ENCODE data around the gene HOXD10. TPM values are rescaled to one million over a fixed set of nuclear protein-coding genes. Genes with fewer than 3 reads are reported as not detected.

Gene HOXD10
- total RNA-seq, 1 donor from 2014 or later: 19.6 TPM

GRCh38 chr2:176111846-176112374 lies 4.7 kb upstream of the HOXD10 start:
- no peak for DNase-seq (ENCODE audit: extremely low spot score in 2 of 2)
- Histone ChIP-seq H3K36me3 (no peaks in the 10 kb centered on the region), H3K27me3 (no peaks in the 10 kb centered on the region), H3K4me1 (peaks cover 51% of the 10 kb centered on the region), H3K27ac (no peak overlapping the region), H3K4me3 (no peak overlapping the region), H3K9me3 (no peaks in the 10 kb centered on the region)
- intact Hi-C loops (cut with DNase I): no loop called here
- TF ChIP-seq POLR2A (IDR thresholded peaks at IDR 0.05) (no peak), CTCF (IDR thresholded peaks at IDR 0.05) (no peak), POLR2AphosphoS5 (IDR thresholded peaks at IDR 0.05; ENCODE audit: insufficient read depth in 1 of 2, low read depth in 1 of 2) (no peak)

- TF ChIP-seq CTCF (IDR thresholded peaks at IDR 0.05): no peak
- TF ChIP-seq POLR2AphosphoS5 (IDR thresholded peaks at IDR 0.05; ENCODE audit: insufficient read depth in 1 of 2, low read depth in 1 of 2): no peak
- TF ChIP-seq POLR2A (IDR thresholded peaks at IDR 0.05): no peak
- Histone ChIP-seq H3K9me3 (no peaks in the 10 kb centered on the region), H3K27ac (no peak overlapping the region), H3K27me3 (no peaks in the 10 kb centered on the region), H3K36me3 (peaks cover 0 to 6% of the 10 kb centered on the region in 2 donors), H3K4me3 (no peak overlapping the region), H3K4me1 (peaks cover 57% of the 10 kb centered on the region)
- intact Hi-C loops (cut with DNase I): no loop called here
- no peak for DNase-seq (ENCODE audit: extremely low spot score in 2 of 2)
Observed at GRCh38 chr2:176112375-176113302, 3.9 kb upstream of the HOXD10 start.

GRCh38 chr2:176114120-176114929 lies 2.3 kb upstream of the HOXD10 start:
- TF ChIP-seq POLR2A (IDR thresholded peaks at IDR 0.05) (no peak), CTCF (IDR thresholded peaks at IDR 0.05) (no peak), POLR2AphosphoS5 (IDR thresholded peaks at IDR 0.05; ENCODE audit: insufficient read depth in 1 of 2, low read depth in 1 of 2) (no peak)
- intact Hi-C loops (cut with DNase I): no loop called here
- Histone ChIP-seq H3K9me3 (no peaks in the 10 kb centered on the region), H3K4me1 (peaks cover 50% of the 10 kb centered on the region), H3K27me3 (no peaks in the 10 kb centered on the region), H3K4me3 (no peak overlapping the region), H3K27ac (no peak overlapping the region), H3K36me3 (peaks cover 0 to 7% of the 10 kb centered on the region in 2 donors)
- no peak for DNase-seq (ENCODE audit: extremely low spot score in 2 of 2)

- H3K27me3 ChIP-seq: no peaks in the 10 kb centered on the region
- no peak overlapping the region for H3K27ac ChIP-seq
- H3K9me3 ChIP-seq: no peaks in the 10 kb centered on the region
- peaks cover 0 to 7% of the 10 kb centered on the region in 2 donors for H3K36me3 ChIP-seq
- TF ChIP-seq POLR2A (IDR thresholded peaks at IDR 0.05) (no peak), CTCF (IDR thresholded peaks at IDR 0.05) (no peak), POLR2AphosphoS5 (IDR thresholded peaks at IDR 0.05; ENCODE audit: insufficient read depth in 1 of 2, low read depth in 1 of 2) (no peak)
- no peak for DNase-seq (ENCODE audit: extremely low spot score in 2 of 2)
- H3K4me1 ChIP-seq: peaks cover 45% of the 10 kb centered on the region
- intact Hi-C loops (cut with DNase I): no loop called here
- H3K4me3 ChIP-seq: no peak overlapping the region
Observed at GRCh38 chr2:176114930-176115625, 1.5 kb upstream of the HOXD10 start.
